ENCODE results near the gene ITPR1. TPM values are rescaled to one million over a fixed set of nuclear protein-coding genes. Genes with fewer than 3 reads are reported as not detected.

The ITPR1 gene
- total and polyA plus RNA-seq, 10 of the 15 experiments (the other 5 are each of a cell fraction or from before 2014, with no cell fraction given): 12.2 to 239 (median 28.4) TPM

DNA sequence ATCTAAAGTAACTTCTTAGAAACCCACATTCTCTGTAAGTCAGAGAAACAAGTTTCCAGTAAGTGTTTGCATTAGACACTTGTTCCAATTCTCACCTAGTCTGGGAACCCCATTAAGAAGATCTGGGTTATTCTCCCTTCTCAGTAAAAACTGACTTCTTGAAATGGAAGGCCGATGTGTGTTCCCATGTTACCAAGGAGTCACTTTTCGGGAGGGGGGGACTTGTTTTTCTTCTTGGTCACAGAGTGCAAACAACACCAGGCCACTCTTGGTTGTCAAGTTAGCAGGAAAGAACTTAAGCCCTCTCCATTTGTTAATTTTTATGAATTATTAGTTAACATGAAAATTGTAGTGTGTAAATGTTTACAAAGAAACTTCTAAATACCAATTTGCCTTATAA, 55.6 kb downstream of the ITPR1 start (continued):
- no peak for TF ChIP-seq NFYA (IDR thresholded peaks at IDR 0.05; ENCODE audit: borderline replicate concordance, low read depth, low read length)
- no peak for TF ChIP-seq ZNF24 (IDR thresholded peaks at IDR 0.05)
- TF ChIP-seq RUNX3 (IDR thresholded peaks at IDR 0.05; ENCODE audit: low read length): no peak
- TF ChIP-seq PKNOX1 (IDR thresholded peaks at IDR 0.05): no peak
- no peak for TF ChIP-seq RB1 (IDR thresholded peaks at IDR 0.05; ENCODE audit: borderline replicate concordance)
- no peak for TF ChIP-seq MEF2B (IDR thresholded peaks at IDR 0.05; ENCODE audit: partially characterized antibody, poor library complexity, severe bottlenecking)
- no peak for TF ChIP-seq CREB1 (IDR thresholded peaks at IDR 0.05; ENCODE audit: low read depth)
- TF ChIP-seq EP300 (IDR thresholded peaks at IDR 0.05; ENCODE audit: borderline replicate concordance in 1 of 2, control insufficient read depth in 1 of 2, low read depth in 2 of 2, low read length in 2 of 2): no peak
- TF ChIP-seq SREBF1 (IDR thresholded peaks at IDR 0.05; ENCODE audit: low read length): no peak
- no peak for TF ChIP-seq NKRF (conservative IDR thresholded peaks at IDR 0.05)

GRCh38 chr3:4549896-4550295, 56.7 kb downstream of the ITPR1 start:
- WGBS (ENCODE audit: insufficient coverage, insufficient replicate concordance, low lambda C conversion rate, missing lambda C conversion rate): 95% methylated on average over 4 of the region's 4 CpGs
- Histone ChIP-seq H2AFZ (ENCODE audit: control insufficient read depth, low read depth, low read length) (no peak overlapping the region), H3K4me2 (ENCODE audit: control insufficient read depth, insufficient read depth) (no peak overlapping the region), H4K20me1 (ENCODE audit: control insufficient read depth, insufficient read depth) (no peaks in the 10 kb centered on the region), H3K9ac (ENCODE audit: control insufficient read depth, insufficient read depth, low read length) (no peak overlapping the region), H3K4me1 (ENCODE audit: control insufficient read depth, insufficient read depth, low read length) (no peaks in the 10 kb centered on the region), H3K27me3 (replicated peaks in 1 of 2; ENCODE audit: control insufficient read depth in 2 of 2, insufficient read depth in 2 of 2, low read length in 1 of 2) (no peaks in the 10 kb centered on the region), H3K36me3 (ENCODE audit: control insufficient read depth in 2 of 2, insufficient read depth in 2 of 2, low read length in 1 of 2) (peaks cover 0 to 5% of the 10 kb centered on the region in 2 experiments; a peak in 2 of 4 replicates), H3K4me3 (no peak overlapping the region), H3K79me2 (ENCODE audit: control insufficient read depth, insufficient read depth, low read length) (no peaks in the 10 kb centered on the region), H3K27ac (ENCODE audit: control insufficient read depth, insufficient read depth) (no peak overlapping the region), H3K9me3 (replicated peaks; ENCODE audit: control insufficient read depth, insufficient read depth, low read length) (no peaks in the 10 kb centered on the region)
- no peak for FAIRE-seq
- no peak for ATAC-seq
- SMC1A ChIA-PET (ENCODE audit: uncharacterized antibody, unreplicated experiment): no interaction called here
- no TSS peak for BruUV-seq (replicated peaks)
- DNase-seq (ENCODE audit: low read depth, low spot score): no peak
- POLR2A ChIA-PET: no interaction called here
- CTCF ChIA-PET: no interaction called here
- in situ Hi-C loops (cut with MboI) (no loop called here), intact Hi-C loops (cut with micrococcal nuclease; ENCODE audit: unreplicated experiment) (no loop called here)
- RAD21 ChIA-PET (ENCODE audit: unreplicated experiment): no interaction called here
- TF ChIP-seq GABPA (IDR thresholded peaks at IDR 0.05; ENCODE audit: low read depth) (no peak), IRF4 (IDR thresholded peaks at IDR 0.05; ENCODE audit: low read depth, low read length) (no peak), CBX3 (IDR thresholded peaks at IDR 0.05; ENCODE audit: borderline replicate concordance, low read depth) (no peak), YY1 (IDR thresholded peaks at IDR 0.05; ENCODE audit: low read depth, low read length) (no peak), CHD2 (IDR thresholded peaks at IDR 0.05; ENCODE audit: borderline replicate concordance, low read depth, low read length) (no peak), PML (IDR thresholded peaks at IDR 0.05; ENCODE audit: low read length) (no peak), RAD51 (IDR thresholded peaks at IDR 0.05) (no peak), NFXL1 (IDR thresholded peaks at IDR 0.05; ENCODE audit: borderline replicate concordance) (no peak), BCLAF1 (IDR thresholded peaks at IDR 0.05) (no peak), TCF7 (IDR thresholded peaks at IDR 0.05; ENCODE audit: borderline replicate concordance) (no peak), NR2C2 (IDR thresholded peaks at IDR 0.05; ENCODE audit: borderline replicate concordance, control insufficient read depth, insufficient read length, low read depth) (no peak)

Measured in GM12878 (cell line).